Testis (tissue), 2 donors: ENCODE data around the gene NCCRP1.

Source experiments
- CTCF ChIP-seq, 3 experiments: fragments of 450-650 bp in 2 of 3; fragments of 200-600 bp in 1 of 3; sonication (generic) in 1 of 3; IDR thresholded peaks; one replicate each; pipeline ENCODE4 v1.5.1; 2016 to 2019; ENCODE audit warnings: antibody characterized with exemption in 3 of 3, mild to moderate bottlenecking in 2 of 3, moderate library complexity in 1 of 3
- POLR2A ChIP-seq: fragments of 450-650 bp; IDR thresholded peaks from one replicate; pipeline ENCODE4 v1.6.1; 2017; ENCODE audit warnings: antibody characterized with exemption, mild to moderate bottlenecking, moderate library complexity

- no peak for TF ChIP-seq CTCF (IDR thresholded peaks at IDR 0.05)
- no peak for TF ChIP-seq POLR2A
Observed at GRCh38 chr19:39179754-39180153, 17.0 kb upstream of the NCCRP1 start.
